Vagina (tissue), 2 donors: Measurements from ENCODE around the gene PORCN. TPM values are rescaled to one million over a fixed set of nuclear protein-coding genes. Genes with fewer than 3 reads are reported as not detected.
"Not testable (repeated sequence)": the region's sequence is repeated elsewhere in the genome, so short reads cannot be mapped to it uniquely, and the experiment has no call there.

Experiments used
- DNase-seq, 2 donors: peaks; one replicate each; pipeline ENCODE4 v3.0.0-alpha.2; 2017; ENCODE audit errors: extremely low spot score in 2 of 2
- H3K27ac ChIP-seq: fragments of 200-600 bp; sonication (generic); one replicate; pipeline ENCODE4 v1.5.1; 2019
- H3K27me3 ChIP-seq: fragments of 200-600 bp; sonication (generic); one replicate; pipeline ENCODE4 v1.5.1; 2019
- H3K36me3 ChIP-seq, 2 donors: fragments of 200-600 bp; sonication (generic); one replicate each; pipeline ENCODE4 v1.5.1; 2017 to 2019
- H3K4me1 ChIP-seq: fragments of 200-600 bp; sonication (generic); one replicate; pipeline ENCODE4 v1.5.1; 2019
- H3K4me3 ChIP-seq, 2 donors: fragments of 200-600 bp; sonication (generic); 1 replicate in 1 of 2; 2 replicates in 1 of 2; pipeline ENCODE4 v1.5.1; 2016 to 2019
- H3K9me3 ChIP-seq: fragments of 200-600 bp; sonication (generic); one replicate; pipeline ENCODE4 v1.5.1; 2019
- POLR2A ChIP-seq, 2 donors: fragments of 450-650 bp; IDR thresholded peaks; one replicate each; pipeline ENCODE4 v1.6.1; 2017; ENCODE audit warnings: antibody characterized with exemption in 2 of 2, mild to moderate bottlenecking in 2 of 2, moderate library complexity in 2 of 2
- POLR2AphosphoS5 ChIP-seq, 2 donors: sonication (generic); formaldehyde crosslinking; IDR thresholded peaks; one replicate each; pipeline ENCODE4 v1.9.0; 2017; ENCODE audit warnings: antibody characterized with exemption in 2 of 2, mild to moderate bottlenecking in 2 of 2, low read depth in 1 of 2; ENCODE audit not compliant: insufficient read depth in 1 of 2
- intact Hi-C: fragments of 100-400 bp; cut with DNase I; formaldehyde crosslinking; loops from one replicate; pipeline ENCODE4 v1.15.1; 2023
- total RNA-seq: library from RNA; depleted of rRNA; stranded (reverse); fragments of >200 nt; gene quantifications from one replicate; pipeline ENCODE4 v1.2.3, GENCODE V29; 2016
- TF ChIP-seq, protein P1 (sequence below), 3 experiments: fragments of 450-650 bp in 2 of 3; fragments of 200-600 bp in 1 of 3; sonication (generic) in 1 of 3; IDR thresholded peaks; one replicate each; pipeline ENCODE4 v1.5.1; 2017 to 2019; ENCODE audit warnings: antibody characterized with exemption in 3 of 3, mild to moderate bottlenecking in 2 of 3, moderate library complexity in 2 of 3

PORCN gene
- total RNA-seq, 1 donor from 2014 or later = 15.7 TPM

DNA sequence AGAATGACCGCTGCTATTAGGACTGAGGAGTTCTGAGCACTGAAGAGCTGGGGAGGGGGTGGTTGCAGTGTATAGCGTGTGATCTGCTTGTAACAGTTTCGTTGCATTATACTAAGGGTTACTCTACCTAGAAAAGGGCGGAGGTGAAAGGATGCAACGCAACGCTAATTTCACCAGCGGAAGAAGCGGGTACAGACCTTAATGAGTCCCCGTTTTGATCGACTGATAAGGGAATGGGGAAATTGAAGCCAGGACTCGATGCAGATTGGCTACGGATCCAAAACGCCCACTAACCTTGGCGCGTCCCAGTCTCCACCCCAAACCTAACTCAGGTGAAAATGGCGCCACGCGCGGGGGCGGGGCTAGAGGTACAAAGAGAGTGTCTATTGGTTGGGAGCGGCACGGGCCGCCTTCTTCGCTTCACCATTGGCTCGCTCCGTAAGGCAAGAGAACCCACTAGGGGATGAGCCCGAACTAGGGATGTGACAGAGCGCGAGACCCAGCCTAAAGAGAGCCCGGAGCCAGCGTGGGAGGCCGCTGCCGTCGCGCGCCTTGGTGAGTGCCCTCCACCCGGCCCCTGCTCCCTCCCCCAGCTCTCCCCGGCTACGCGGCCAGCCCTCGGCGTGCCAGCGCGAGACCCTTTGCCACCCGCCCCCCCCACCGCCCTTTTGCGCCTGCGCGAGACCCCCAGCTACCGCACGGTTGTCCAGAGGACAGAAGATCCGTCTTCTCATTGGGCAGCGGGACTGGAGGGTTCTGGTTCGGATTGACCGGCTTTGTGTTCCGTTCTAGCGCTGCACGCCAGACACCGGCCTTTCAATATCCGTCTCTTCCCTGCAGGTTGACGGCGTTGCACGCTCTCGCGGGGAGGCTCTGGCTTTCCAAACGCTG lies 12.8 kb downstream of the PORCN start, which contains the start of gene EBP:
TSS of gene EBP (plus strand) at position 456 of the 891 bp plus-strand sequence. CDS start 1,964 bp downstream, outside the sequence.
- Histone ChIP-seq H3K27me3 (no peaks in the 10 kb centered on the region), H3K27ac (peak within 1 kb of the TSS; percentile 59), H3K9me3 (no peaks in the 10 kb centered on the region), H3K4me3 (peak within 1 kb of the TSS; percentile 40 to 51), H3K4me1 (peaks cover 9% of the 10 kb centered on the region), H3K36me3 (no peaks in the 10 kb centered on the region)
- intact Hi-C loops = no loop called here
- TF ChIP-seq POLR2A (IDR thresholded peaks at IDR 0.05) = no peak
- TF ChIP-seq, protein P1, sequence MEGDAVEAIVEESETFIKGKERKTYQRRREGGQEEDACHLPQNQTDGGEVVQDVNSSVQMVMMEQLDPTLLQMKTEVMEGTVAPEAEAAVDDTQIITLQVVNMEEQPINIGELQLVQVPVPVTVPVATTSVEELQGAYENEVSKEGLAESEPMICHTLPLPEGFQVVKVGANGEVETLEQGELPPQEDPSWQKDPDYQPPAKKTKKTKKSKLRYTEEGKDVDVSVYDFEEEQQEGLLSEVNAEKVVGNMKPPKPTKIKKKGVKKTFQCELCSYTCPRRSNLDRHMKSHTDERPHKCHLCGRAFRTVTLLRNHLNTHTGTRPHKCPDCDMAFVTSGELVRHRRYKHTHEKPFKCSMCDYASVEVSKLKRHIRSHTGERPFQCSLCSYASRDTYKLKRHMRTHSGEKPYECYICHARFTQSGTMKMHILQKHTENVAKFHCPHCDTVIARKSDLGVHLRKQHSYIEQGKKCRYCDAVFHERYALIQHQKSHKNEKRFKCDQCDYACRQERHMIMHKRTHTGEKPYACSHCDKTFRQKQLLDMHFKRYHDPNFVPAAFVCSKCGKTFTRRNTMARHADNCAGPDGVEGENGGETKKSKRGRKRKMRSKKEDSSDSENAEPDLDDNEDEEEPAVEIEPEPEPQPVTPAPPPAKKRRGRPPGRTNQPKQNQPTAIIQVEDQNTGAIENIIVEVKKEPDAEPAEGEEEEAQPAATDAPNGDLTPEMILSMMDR (IDR thresholded peaks at IDR 0.05) = no peak
- peak; percentile 60 to 79 for TF ChIP-seq POLR2AphosphoS5 (IDR thresholded peaks at IDR 0.05; ENCODE audit: insufficient read depth in 1 of 2, low read depth in 1 of 2)
- DNase-seq = no peak

DNA sequence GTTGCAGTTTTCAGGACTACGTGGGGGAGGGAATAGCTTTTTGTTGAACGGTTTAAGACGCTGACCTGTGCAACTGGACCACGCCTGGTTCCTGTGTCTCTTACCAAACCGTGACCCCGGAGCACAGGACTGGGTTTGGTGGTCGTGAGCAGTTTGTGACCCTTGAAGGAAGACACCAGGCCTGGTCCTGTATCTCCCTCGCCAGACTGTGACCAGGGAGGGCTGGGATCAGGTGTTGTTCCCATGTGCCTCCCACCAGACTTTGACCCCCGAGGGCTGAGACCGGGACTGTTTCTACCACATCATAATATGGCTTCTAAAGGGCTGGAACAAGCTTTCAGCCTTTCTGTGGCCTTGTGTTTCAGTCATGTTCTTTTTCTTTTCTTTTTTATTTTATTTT lies 13.5 kb downstream of the PORCN start:
- H3K27ac ChIP-seq = peak overlapping the region; percentile 59
- intact Hi-C loops = no loop called here
- peak overlapping the region; percentile 40 to 51 for H3K4me3 ChIP-seq
- no peak for DNase-seq
- H3K36me3 ChIP-seq = peaks cover 0 to 4% of the 10 kb centered on the region in 2 donors
- TF ChIP-seq POLR2AphosphoS5 (IDR thresholded peaks at IDR 0.05; ENCODE audit: insufficient read depth in 1 of 2, low read depth in 1 of 2) (no peak), POLR2A (IDR thresholded peaks at IDR 0.05) (no peak)
- TF ChIP-seq, protein P1 (IDR thresholded peaks at IDR 0.05) = no peak
- no peaks in the 10 kb centered on the region for H3K27me3 ChIP-seq
- H3K4me1 ChIP-seq = peaks cover 9% of the 10 kb centered on the region
- no peaks in the 10 kb centered on the region for H3K9me3 ChIP-seq

DNA sequence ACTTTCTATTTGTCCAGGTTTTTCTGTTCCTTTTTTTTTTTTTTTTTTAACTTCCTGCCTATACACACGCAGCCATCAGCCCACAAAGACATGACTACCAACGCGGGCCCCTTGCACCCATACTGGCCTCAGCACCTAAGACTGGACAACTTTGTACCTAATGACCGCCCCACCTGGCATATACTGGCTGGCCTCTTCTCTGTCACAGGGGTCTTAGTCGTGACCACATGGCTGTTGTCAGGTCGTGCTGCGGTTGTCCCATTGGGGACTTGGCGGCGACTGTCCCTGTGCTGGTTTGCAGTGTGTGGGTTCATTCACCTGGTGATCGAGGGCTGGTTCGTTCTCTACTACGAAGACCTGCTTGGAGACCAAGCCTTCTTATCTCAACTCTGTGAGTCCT lies 14.9 kb downstream of the PORCN start:
- TF ChIP-seq POLR2A (IDR thresholded peaks at IDR 0.05) (no peak), POLR2AphosphoS5 (IDR thresholded peaks at IDR 0.05; ENCODE audit: insufficient read depth in 1 of 2, low read depth in 1 of 2) (no peak)
- TF ChIP-seq, protein P1 (IDR thresholded peaks at IDR 0.05) = no peak
- peaks cover 9% of the 10 kb centered on the region for H3K4me1 ChIP-seq
- DNase-seq = no peak

DNA sequence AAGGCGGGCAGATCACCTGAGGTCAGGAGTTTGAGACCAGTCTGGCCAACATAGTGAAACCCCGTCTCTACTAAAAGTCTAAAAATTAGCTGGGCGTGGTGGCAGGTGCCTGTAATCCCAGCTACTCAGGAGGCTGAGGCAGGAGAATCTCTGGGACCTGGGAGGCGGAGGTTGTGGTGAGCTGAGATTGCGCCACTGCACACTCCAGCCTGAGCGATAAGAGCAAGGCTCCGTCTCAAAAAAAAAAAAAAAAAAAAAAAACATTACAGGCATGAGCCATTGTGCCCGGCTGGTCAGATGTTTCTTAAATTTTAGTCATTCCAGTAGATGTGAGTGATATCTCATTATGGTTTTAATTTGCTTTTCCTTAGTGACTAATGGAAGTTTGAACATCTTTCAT lies 17.1 kb downstream of the PORCN start:
- DNase-seq, H3K36me3 ChIP-seq, H3K27me3 ChIP-seq, intact Hi-C loops, H3K27ac ChIP-seq, H3K9me3 ChIP-seq, H3K4me1 ChIP-seq, H3K4me3 ChIP-seq: not testable (repeated sequence)

More for the DNA sequence above, 14.9 kb downstream of the PORCN start:
- H3K36me3 ChIP-seq = peaks cover 0 to 6% of the 10 kb centered on the region in 2 donors
- H3K27ac ChIP-seq = no peak overlapping the region
- no peaks in the 10 kb centered on the region for H3K9me3 ChIP-seq
- H3K27me3 ChIP-seq = no peaks in the 10 kb centered on the region
- H3K4me3 ChIP-seq = no peak overlapping the region
- intact Hi-C loops = no loop called here

DNA sequence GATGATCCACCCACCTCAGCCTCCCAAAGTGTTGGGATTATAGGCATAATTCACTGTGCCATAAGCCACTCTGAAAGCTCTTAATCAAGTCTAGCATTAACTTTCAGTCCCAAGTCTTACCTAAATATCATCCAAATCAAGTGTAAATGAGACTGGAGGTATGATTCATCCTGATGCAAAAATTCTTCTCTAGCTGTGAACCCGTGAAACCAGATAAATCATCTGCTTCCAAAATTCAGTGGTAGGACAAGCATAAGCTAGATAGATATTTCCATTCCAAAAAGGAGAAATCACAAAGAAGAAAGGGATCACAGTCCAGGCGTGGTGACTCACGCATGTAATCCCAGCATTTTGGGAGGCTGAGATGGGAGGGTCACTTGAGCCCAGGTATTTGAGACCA lies 21.9 kb downstream of the PORCN start:
- Histone ChIP-seq H3K9me3 (no peaks in the 10 kb centered on the region), H3K36me3 (peaks cover 0 to 6% of the 10 kb centered on the region in 2 donors), H3K4me3 (no peak overlapping the region), H3K4me1 (no peaks in the 10 kb centered on the region), H3K27me3 (no peaks in the 10 kb centered on the region), H3K27ac (peak overlapping the region; percentile 75)
- intact Hi-C loops = no loop called here
- TF ChIP-seq, protein P1 (IDR thresholded peaks at IDR 0.05) = no peak
- TF ChIP-seq POLR2AphosphoS5 (IDR thresholded peaks at IDR 0.05; ENCODE audit: insufficient read depth in 1 of 2, low read depth in 1 of 2) = no peak
- no peak for TF ChIP-seq POLR2A (IDR thresholded peaks at IDR 0.05)
- DNase-seq = no peak
